Measurements from ENCODE around the gene MAMDC4.

The MAMDC4 gene

GRCh38 chr9:136849960-136850865 is 1.9 kb upstream of the MAMDC4 start:
- no peak for FAIRE-seq

- no peak for FAIRE-seq
These were observed 1.0 kb upstream of the MAMDC4 start for GRCh38 chr9:136850866-136851775.

- FAIRE-seq = no peak
These were observed 784 bp downstream of the MAMDC4 start for GRCh38 chr9:136852664-136853595.

- FAIRE-seq = no peak
These were observed 1.5 kb downstream of the MAMDC4 start for GRCh38 chr9:136853596-136854112.

- FAIRE-seq = no peak
These were observed 2.1 kb downstream of the MAMDC4 start for GRCh38 chr9:136854113-136854841.

GRCh38 chr9:136854842-136855460 is 2.8 kb downstream of the MAMDC4 start:
- no peak for FAIRE-seq

- no peak for FAIRE-seq
These were observed 3.4 kb downstream of the MAMDC4 start for GRCh38 chr9:136855461-136856078.

- FAIRE-seq = no peak
These were observed 3.9 kb downstream of the MAMDC4 start for GRCh38 chr9:136856079-136856476.

- no peak for FAIRE-seq
These were observed 4.5 kb downstream of the MAMDC4 start for GRCh38 chr9:136856541-136857141.

- FAIRE-seq = no peak
These were observed 5.0 kb downstream of the MAMDC4 start for GRCh38 chr9:136857166-136857565.

- no peak for FAIRE-seq
These were observed 5.7 kb downstream of the MAMDC4 start for GRCh38 chr9:136857581-136858412.

- no peak for FAIRE-seq
These were observed 6.3 kb downstream of the MAMDC4 start for GRCh38 chr9:136858452-136858843.

- no peak for FAIRE-seq
These were observed 7.0 kb downstream of the MAMDC4 start for GRCh38 chr9:136858844-136859757.

GRCh38 chr9:136860529-136860928 is 8.4 kb downstream of the MAMDC4 start:
- no peak for FAIRE-seq

- FAIRE-seq = no peak
These were observed 9.1 kb downstream of the MAMDC4 start for GRCh38 chr9:136860933-136861873.

- no peak for FAIRE-seq
These were observed 9.8 kb downstream of the MAMDC4 start for GRCh38 chr9:136861874-136862457.

Measured in A204.1 (cell line).